ENCODE results near the gene HMCN1.
"Not testable (repeated sequence)": the region's sequence is repeated elsewhere in the genome, so short reads cannot be mapped to it uniquely, and the experiment has no call there.

The HMCN1 gene

GRCh38 chr1:185742403-185742802 lies 8.2 kb downstream of the HMCN1 start:
- DNase-seq: no peak

GRCh38 chr1:185745165-185745564 lies 11.0 kb downstream of the HMCN1 start:
- DNase-seq: no peak

- DNase-seq: no peak
Measured at GRCh38 chr1:185759061-185759460, 24.9 kb downstream of the HMCN1 start.

- no peak for DNase-seq
Measured at GRCh38 chr1:185761841-185762240, 27.6 kb downstream of the HMCN1 start.

GRCh38 chr1:185767508-185768120 lies 33.4 kb downstream of the HMCN1 start:
- no peak for DNase-seq

- DNase-seq: no peak
Measured at GRCh38 chr1:185768371-185768770, 34.2 kb downstream of the HMCN1 start.

GRCh38 chr1:185769136-185769535 lies 34.9 kb downstream of the HMCN1 start:
- no peak for DNase-seq

GRCh38 chr1:185774394-185774793 lies 40.2 kb downstream of the HMCN1 start:
- no peak for DNase-seq

- DNase-seq: no peak
Measured at GRCh38 chr1:185775501-185775900, 41.3 kb downstream of the HMCN1 start.

GRCh38 chr1:185776522-185776921 lies 42.3 kb downstream of the HMCN1 start:
- DNase-seq: no peak

- DNase-seq: not testable (repeated sequence)
Measured at GRCh38 chr1:185783860-185784259, 49.7 kb downstream of the HMCN1 start.

GRCh38 chr1:185785586-185785985 lies 51.4 kb downstream of the HMCN1 start:
- DNase-seq: no peak

GRCh38 chr1:185786524-185786923 lies 52.3 kb downstream of the HMCN1 start:
- DNase-seq: no peak

- DNase-seq: no peak
Measured at GRCh38 chr1:185787238-185787637, 53.0 kb downstream of the HMCN1 start.

- DNase-seq: no peak
Measured at GRCh38 chr1:185788386-185788785, 54.2 kb downstream of the HMCN1 start.

- no peak for DNase-seq
Measured at GRCh38 chr1:185789501-185790193, 55.5 kb downstream of the HMCN1 start.

GRCh38 chr1:185790194-185790735 lies 56.1 kb downstream of the HMCN1 start:
- DNase-seq: no peak

- DNase-seq: no peak
Measured at GRCh38 chr1:185792040-185792439, 57.8 kb downstream of the HMCN1 start.

- not testable (repeated sequence) for DNase-seq
Measured at GRCh38 chr1:185794495-185794894, 60.3 kb downstream of the HMCN1 start.

- DNase-seq: no peak
Measured at GRCh38 chr1:185795181-185795580, 61.0 kb downstream of the HMCN1 start.

GRCh38 chr1:185798505-185798904 lies 64.3 kb downstream of the HMCN1 start:
- no peak for DNase-seq

- no peak for DNase-seq
Measured at GRCh38 chr1:185803241-185803640, 69.0 kb downstream of the HMCN1 start.

- DNase-seq: no peak
Measured at GRCh38 chr1:185804206-185804605, 70.0 kb downstream of the HMCN1 start.

GRCh38 chr1:185804608-185805007 lies 70.4 kb downstream of the HMCN1 start:
- DNase-seq: no peak

GRCh38 chr1:185807275-185807674 lies 73.1 kb downstream of the HMCN1 start:
- no peak for DNase-seq
